Neural crest cell (in vitro differentiated cells): Measurements from ENCODE around the gene ILDR2. TPM values are rescaled to one million over a fixed set of nuclear protein-coding genes. Genes with fewer than 3 reads are reported as not detected.

Source experiments
- DNase-seq: peaks from one replicate; pipeline ENCODE4 v3.0.0; 2021; ENCODE audit warnings: low read depth, mixed read lengths, low spot score
- H3K27ac Mint-ChIP-seq: one replicate; pipeline ENCODE4 v1.8.0; 2021; ENCODE audit warnings: mild to moderate bottlenecking, mixed read lengths; ENCODE audit not compliant: unreplicated experiment
- H3K27me3 Mint-ChIP-seq: 2 replicates; pipeline ENCODE4 v1.8.0; 2021; ENCODE audit warnings: low read depth, mild to moderate bottlenecking, mixed read lengths
- H3K36me3 Mint-ChIP-seq: 2 replicates; pipeline ENCODE4 v1.8.0; 2021; ENCODE audit warnings: low read depth, mild to moderate bottlenecking, mixed read lengths
- H3K4me1 Mint-ChIP-seq: 2 replicates; pipeline ENCODE4 v1.8.0; 2021; ENCODE audit warnings: mixed read lengths
- H3K4me3 Mint-ChIP-seq: one replicate; pipeline ENCODE4 v1.8.0; 2021; ENCODE audit warnings: mild to moderate bottlenecking, mixed read lengths
- H3K9me3 Mint-ChIP-seq: 2 replicates; pipeline ENCODE4 v1.8.0; 2021; ENCODE audit warnings: mixed read lengths
- total RNA-seq: library from RNA; stranded (reverse); gene quantifications from 2 replicates; pipeline ENCODE4 v1.2.1, GENCODE V29; 2021
- TF ChIP-seq, protein P1 (sequence below): fragments of 200-600 bp; sonication (generic); conservative IDR thresholded peaks from 2 replicates; pipeline ENCODE4 v1.5.0; 2021; ENCODE audit warnings: antibody characterized with exemption, mild to moderate bottlenecking

The ILDR2 gene
- total RNA-seq, 1 donor from 2014 or later: 30.3 TPM

DNA sequence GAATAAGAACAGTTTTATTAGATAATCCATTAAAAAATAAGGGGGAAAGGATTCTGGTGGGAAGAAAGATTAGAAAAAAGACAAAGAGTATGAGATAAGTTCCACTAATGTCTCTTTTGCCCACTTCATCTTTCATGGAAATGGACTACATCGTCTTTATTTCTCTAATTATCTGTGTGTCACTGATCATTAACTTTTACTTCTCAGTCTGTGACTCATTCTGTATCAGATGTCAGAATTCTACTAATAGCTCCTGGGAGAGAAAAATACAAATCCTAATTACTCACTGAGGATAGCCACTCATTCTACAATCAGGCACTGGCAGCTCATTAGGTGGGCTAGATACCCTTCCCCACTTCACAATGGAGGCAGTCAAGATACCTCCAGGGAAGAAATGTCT, 41.7 kb downstream of the ILDR2 start:
- H3K4me3 Mint-ChIP-seq: no peak overlapping the region
- H3K9me3 Mint-ChIP-seq: no peaks in the 10 kb centered on the region
- DNase-seq: no peak
- no peaks in the 10 kb centered on the region for H3K27me3 Mint-ChIP-seq
- peaks cover 23% of the 10 kb centered on the region for H3K36me3 Mint-ChIP-seq
- TF ChIP-seq, protein P1, sequence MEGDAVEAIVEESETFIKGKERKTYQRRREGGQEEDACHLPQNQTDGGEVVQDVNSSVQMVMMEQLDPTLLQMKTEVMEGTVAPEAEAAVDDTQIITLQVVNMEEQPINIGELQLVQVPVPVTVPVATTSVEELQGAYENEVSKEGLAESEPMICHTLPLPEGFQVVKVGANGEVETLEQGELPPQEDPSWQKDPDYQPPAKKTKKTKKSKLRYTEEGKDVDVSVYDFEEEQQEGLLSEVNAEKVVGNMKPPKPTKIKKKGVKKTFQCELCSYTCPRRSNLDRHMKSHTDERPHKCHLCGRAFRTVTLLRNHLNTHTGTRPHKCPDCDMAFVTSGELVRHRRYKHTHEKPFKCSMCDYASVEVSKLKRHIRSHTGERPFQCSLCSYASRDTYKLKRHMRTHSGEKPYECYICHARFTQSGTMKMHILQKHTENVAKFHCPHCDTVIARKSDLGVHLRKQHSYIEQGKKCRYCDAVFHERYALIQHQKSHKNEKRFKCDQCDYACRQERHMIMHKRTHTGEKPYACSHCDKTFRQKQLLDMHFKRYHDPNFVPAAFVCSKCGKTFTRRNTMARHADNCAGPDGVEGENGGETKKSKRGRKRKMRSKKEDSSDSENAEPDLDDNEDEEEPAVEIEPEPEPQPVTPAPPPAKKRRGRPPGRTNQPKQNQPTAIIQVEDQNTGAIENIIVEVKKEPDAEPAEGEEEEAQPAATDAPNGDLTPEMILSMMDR: no peak
- no peaks in the 10 kb centered on the region for H3K4me1 Mint-ChIP-seq
- no peak overlapping the region for H3K27ac Mint-ChIP-seq

DNA sequence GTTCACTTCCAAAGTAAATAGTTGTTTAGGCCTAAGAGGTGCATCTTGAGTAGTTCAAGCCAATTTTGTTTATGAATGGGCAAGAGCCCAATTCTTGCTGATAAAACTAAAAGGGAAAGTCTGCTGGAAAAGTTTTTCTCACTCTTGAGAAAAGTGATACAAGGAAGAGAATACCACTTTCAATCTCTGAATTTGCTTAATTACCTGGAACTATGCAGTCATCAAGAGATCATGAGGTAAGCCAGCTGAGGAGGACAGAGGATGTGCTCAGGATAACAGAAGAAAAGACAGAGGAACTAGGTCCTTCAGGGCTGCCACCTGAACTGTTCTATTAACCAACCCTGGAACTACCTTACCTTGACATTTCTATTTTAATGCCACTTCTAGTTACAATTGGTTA, 42.2 kb downstream of the ILDR2 start:
- H3K4me1 Mint-ChIP-seq: no peaks in the 10 kb centered on the region
- DNase-seq: no peak
- TF ChIP-seq, protein P1: no peak
- no peaks in the 10 kb centered on the region for H3K9me3 Mint-ChIP-seq
- peaks cover 22% of the 10 kb centered on the region for H3K36me3 Mint-ChIP-seq
- no peak overlapping the region for H3K4me3 Mint-ChIP-seq
- H3K27me3 Mint-ChIP-seq: no peaks in the 10 kb centered on the region
- no peak overlapping the region for H3K27ac Mint-ChIP-seq

DNA sequence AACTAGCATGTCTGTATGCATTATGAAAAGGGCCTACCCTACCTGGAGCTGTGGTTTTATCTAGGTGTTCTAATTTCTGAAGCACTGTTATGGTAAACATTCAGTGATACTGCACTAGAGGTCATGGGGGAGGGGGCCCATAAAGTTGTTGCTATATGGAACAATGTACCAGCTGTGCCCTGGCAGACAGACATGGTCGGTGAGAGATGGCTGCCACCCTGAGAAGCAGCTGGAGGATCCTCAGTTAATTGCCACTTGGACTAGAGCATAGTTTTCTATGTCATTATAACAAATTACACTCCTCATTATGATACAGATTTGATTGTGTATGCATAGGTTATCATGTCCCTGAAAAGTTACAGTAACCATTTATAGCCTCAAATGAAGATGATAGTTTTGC, 45.4 kb downstream of the ILDR2 start:
- TF ChIP-seq, protein P1: no peak
- Mint-ChIP-seq H3K4me1 (peaks cover 15% of the 10 kb centered on the region), H3K9me3 (peaks cover 3% of the 10 kb centered on the region), H3K36me3 (peaks cover 37% of the 10 kb centered on the region), H3K27me3 (no peaks in the 10 kb centered on the region), H3K4me3 (no peak overlapping the region), H3K27ac (no peak overlapping the region)
- no peak for DNase-seq

DNA sequence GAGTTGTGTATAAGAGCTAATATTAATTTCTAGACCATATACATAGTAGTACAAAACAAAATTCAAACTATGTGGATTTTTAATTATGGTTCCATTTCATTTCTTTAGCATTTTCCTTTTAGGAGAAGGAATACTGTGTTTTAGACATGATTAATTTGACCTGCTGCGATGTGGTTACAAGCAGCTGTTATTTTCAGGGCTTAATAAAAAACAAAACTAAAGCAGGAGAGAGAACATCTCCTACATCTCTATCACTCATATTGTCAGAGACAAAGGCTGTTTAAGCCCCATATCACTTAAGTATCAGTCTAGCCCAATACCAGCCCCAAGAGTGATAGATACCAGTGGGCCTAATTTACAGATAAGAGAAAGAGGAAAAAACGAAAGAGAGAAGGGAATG, 47.6 kb downstream of the ILDR2 start:
- H3K27ac Mint-ChIP-seq: no peak overlapping the region
- no peak overlapping the region for H3K4me3 Mint-ChIP-seq
- TF ChIP-seq, protein P1: no peak
- no peak for DNase-seq
- H3K27me3 Mint-ChIP-seq: peaks cover 1% of the 10 kb centered on the region
- H3K9me3 Mint-ChIP-seq: peaks cover 3% of the 10 kb centered on the region
- peaks cover 15% of the 10 kb centered on the region for H3K4me1 Mint-ChIP-seq
- peaks cover 27% of the 10 kb centered on the region for H3K36me3 Mint-ChIP-seq

DNA sequence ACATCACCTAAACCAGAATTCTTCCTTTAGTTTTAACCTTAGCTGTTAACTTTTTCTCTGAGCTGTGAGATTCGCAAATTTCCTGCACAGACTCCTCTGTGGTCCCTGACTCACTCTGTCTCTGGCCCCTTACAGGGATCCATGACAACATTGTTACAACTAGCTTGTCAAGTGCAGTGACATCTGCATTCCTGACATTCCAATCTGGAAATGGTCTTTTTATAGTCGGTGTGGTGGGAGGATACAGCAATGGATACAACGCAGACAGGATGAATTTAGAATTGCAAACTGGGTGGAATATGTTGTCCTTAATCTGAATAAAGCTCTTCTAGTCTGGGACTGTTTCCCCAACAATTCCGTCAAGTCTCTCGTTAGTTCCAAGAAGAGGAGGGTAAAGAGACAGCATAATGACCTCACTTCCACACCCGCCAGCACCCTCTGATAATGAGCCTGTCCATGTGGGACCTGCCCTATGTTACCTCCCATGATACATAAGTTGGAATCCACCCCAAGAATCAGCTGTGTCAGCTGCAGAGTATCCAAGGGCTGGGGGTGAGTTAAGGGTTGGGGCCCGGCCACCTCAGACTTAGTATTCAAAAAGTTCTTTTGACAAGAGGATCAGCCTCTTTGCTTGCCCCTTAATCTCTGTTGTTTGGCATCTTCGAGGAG, 49.4 kb downstream of the ILDR2 start:
- DNase-seq: no peak
- Mint-ChIP-seq H3K27ac (peak overlapping the region; percentile 61), H3K4me1 (peaks cover 15% of the 10 kb centered on the region), H3K36me3 (peaks cover 24% of the 10 kb centered on the region), H3K27me3 (peaks cover 15% of the 10 kb centered on the region), H3K9me3 (peaks cover 3% of the 10 kb centered on the region), H3K4me3 (no peak overlapping the region)
- TF ChIP-seq, protein P1: no peak
